Endodermal cell (in vitro differentiated cells): ENCODE results near the gene TRIM64C. TPM values are rescaled to one million over a fixed set of nuclear protein-coding genes. Genes with fewer than 3 reads are reported as not detected.
"Not testable (repeated sequence)": the region's sequence is repeated elsewhere in the genome, so short reads cannot be mapped to it uniquely, and the experiment has no call there.

ENCODE experiments used
- DNase-seq: peaks from one replicate; pipeline ENCODE4 v3.0.0-alpha.2; 2017
- H3K27ac ChIP-seq: 2 replicates; pipeline ENCODE4 v1.5.1; 2013; ENCODE audit warnings: mild to moderate bottlenecking, low read depth, low read length, moderate library complexity
- H3K27me3 ChIP-seq: 2 replicates; pipeline ENCODE4 v1.6.1; 2013; ENCODE audit warnings: mild to moderate bottlenecking, low read length, moderate library complexity; ENCODE audit not compliant: insufficient read depth, control insufficient read depth, poor library complexity, severe bottlenecking
- H3K36me3 ChIP-seq: 2 replicates; pipeline ENCODE4 v1.7.0; 2013; ENCODE audit warnings: mild to moderate bottlenecking, low read length, moderate library complexity; ENCODE audit not compliant: control insufficient read depth, insufficient read depth
- H3K4me1 ChIP-seq: one replicate; pipeline ENCODE4 v1.7.0; 2013; ENCODE audit warnings: low read length; ENCODE audit not compliant: control insufficient read depth, insufficient read depth
- H3K4me3 ChIP-seq: 2 replicates; pipeline ENCODE4 v1.5.1; 2013; ENCODE audit warnings: mild to moderate bottlenecking, low read length, moderate library complexity
- H3K9ac ChIP-seq: 2 replicates; pipeline ENCODE4 v1.6.1; 2013; ENCODE audit warnings: mild to moderate bottlenecking, low read length, moderate library complexity; ENCODE audit not compliant: poor library complexity, severe bottlenecking; ENCODE audit errors: extremely low read depth
- H3K9me3 ChIP-seq: 2 replicates; pipeline ENCODE4 v1.6.1; 2013; ENCODE audit warnings: mild to moderate bottlenecking, low read length, moderate library complexity; ENCODE audit not compliant: control insufficient read depth
- H3K27ac Mint-ChIP-seq: 2 replicates; pipeline ENCODE4 v1.8.0; 2020; ENCODE audit warnings: mixed read lengths
- H3K27me3 Mint-ChIP-seq: 2 replicates; pipeline ENCODE4 v1.8.0; 2021; ENCODE audit warnings: mild to moderate bottlenecking, mixed read lengths; ENCODE audit not compliant: insufficient read depth
- H3K36me3 Mint-ChIP-seq: 2 replicates; pipeline ENCODE4 v1.8.0; 2020; ENCODE audit warnings: low read depth, mixed read lengths
- H3K4me1 Mint-ChIP-seq: 2 replicates; pipeline ENCODE4 v1.8.0; 2020; ENCODE audit warnings: mixed read lengths
- H3K4me3 Mint-ChIP-seq: 2 replicates; pipeline ENCODE4 v1.8.0; 2020; ENCODE audit warnings: mild to moderate bottlenecking, moderate library complexity, mixed read lengths
- H3K9me3 Mint-ChIP-seq: 2 replicates; pipeline ENCODE4 v1.8.0; 2020; ENCODE audit warnings: mild to moderate bottlenecking, mixed read lengths
- WGBS, 2 experiments: methylation state at CpG; one replicate each; pipeline versions ENCODE4 v1.1.5 to v1.1.7; 2013; ENCODE audit warnings: missing lambda C conversion rate in 2 of 2, mixed read lengths in 1 of 2; ENCODE audit not compliant: insufficient coverage in 1 of 2, insufficient read length in 1 of 2; 5-methylcytosine and 5-hydroxymethylcytosine counted together
- long read RNA-seq, 4 experiments: library from polyadenylated mRNA in 2 of 4; library from RNA in 1 of 4; library from capped mRNA in 1 of 4; stranded (forward) in 3 of 4; unstranded in 1 of 4; transcript quantifications; one replicate each; pipeline ENCODE4 v2.0.0, GENCODE V29; 2020 to 2021; ENCODE audit warnings: inconsistent platforms in 1 of 4
- polyA plus RNA-seq, 2 experiments: library from polyadenylated mRNA; stranded (reverse); fragments of 50-300 nt; gene quantifications; one replicate each; pipeline ENCODE4 v1.2.3, GENCODE V29; 2013
- total RNA-seq, 2 donors: library from RNA; stranded (reverse); fragmentation: NEBNext Ultra II Directional in 1 of 2; extraction: Animal tissue kit (Norgen Biotek cat#: 25700) in 1 of 2; gene quantifications; 2 replicates in 1 of 2; 3 replicates in 1 of 2; pipeline ENCODE4 v1.2.1, GENCODE V29; 2021

Gene TRIM64C
- not detected for total RNA-seq
- polyA plus RNA-seq (2013, experiment 1 of 2) = not detected
- polyA plus RNA-seq (2013, experiment 2 of 2) = not detected
- long read RNA-seq, experiment 1 = 0 reads
- long read RNA-seq, experiment 2 = 0 reads
- long read RNA-seq, experiment 3 = 0 reads
- long read RNA-seq, experiment 4 = 0 reads

DNA sequence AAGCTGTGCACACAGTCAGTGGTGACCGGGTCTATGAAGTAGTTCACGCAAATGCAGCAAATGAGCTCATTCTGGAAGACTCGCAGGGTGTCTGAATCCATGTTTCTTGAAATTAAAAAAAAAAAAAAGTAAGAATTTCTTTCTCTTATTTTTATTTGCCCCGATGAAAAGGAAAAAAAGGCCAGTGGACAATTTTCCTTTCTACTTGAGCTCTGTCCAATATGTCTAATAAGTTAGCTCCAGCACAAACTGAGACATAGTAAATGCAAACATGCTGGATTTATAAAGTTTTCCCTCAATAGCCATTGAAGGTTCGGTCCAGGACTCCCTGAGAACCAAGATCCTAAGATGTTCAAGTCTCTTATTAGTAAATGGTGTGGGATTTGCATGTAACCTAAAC lies at the start of gene TRIM64C:
Gene TRIM64C (minus strand): TSS at position 101 of the 400 bp plus-strand sequence. CDS start 0 bp downstream, at position 101.
- WGBS, 2 experiments = 70 to 87% methylated on average over 3 to 5 of the region's 5 CpGs

DNA sequence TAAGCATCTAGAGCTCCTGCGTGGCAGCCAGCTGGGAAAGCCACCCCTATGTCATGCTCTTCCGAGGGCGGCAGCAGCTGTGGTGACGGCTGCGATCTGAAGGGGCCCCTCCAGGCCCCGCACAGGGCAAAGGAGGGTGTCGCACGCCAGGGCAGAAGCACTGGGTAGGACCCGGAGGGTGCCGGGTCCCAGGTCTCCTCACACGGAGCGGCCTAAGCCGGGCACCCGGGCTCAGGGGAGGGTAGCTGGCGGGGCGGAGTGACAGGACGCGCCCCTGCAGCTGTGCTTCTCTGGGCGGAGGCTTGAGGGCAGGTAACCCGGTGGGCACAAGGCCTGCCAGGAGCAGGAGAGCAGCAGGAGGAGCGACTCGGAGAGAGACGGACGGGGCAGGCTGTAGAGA lies 43.4 kb upstream of the TRIM64C start:
- not testable (repeated sequence) for H3K9ac ChIP-seq, H3K4me3 ChIP-seq, H3K27ac ChIP-seq, H3K27me3 Mint-ChIP-seq, H3K4me3 Mint-ChIP-seq, H3K4me1 ChIP-seq, DNase-seq, H3K4me1 Mint-ChIP-seq, H3K27me3 ChIP-seq, H3K36me3 ChIP-seq, H3K36me3 Mint-ChIP-seq, H3K27ac Mint-ChIP-seq
- peaks cover 61% of the 10 kb centered on the region for H3K9me3 ChIP-seq
- WGBS, 2 experiments = 82% methylated on average over 24 of the region's 24 CpGs; no CpG with 5 or more reads in 1 of the 2 experiments
- peaks cover 69% of the 10 kb centered on the region for H3K9me3 Mint-ChIP-seq

More for the DNA sequence above, at the start of gene TRIM64C:
- not testable (repeated sequence) for H3K27me3 ChIP-seq, H3K4me3 ChIP-seq, H3K27me3 Mint-ChIP-seq, H3K4me1 Mint-ChIP-seq, H3K4me1 ChIP-seq, H3K36me3 ChIP-seq, H3K36me3 Mint-ChIP-seq, H3K4me3 Mint-ChIP-seq, H3K27ac ChIP-seq, H3K27ac Mint-ChIP-seq, DNase-seq, H3K9ac ChIP-seq
- peaks cover 74% of the 10 kb centered on the region for H3K9me3 Mint-ChIP-seq
- peaks cover 47% of the 10 kb centered on the region for H3K9me3 ChIP-seq

DNA sequence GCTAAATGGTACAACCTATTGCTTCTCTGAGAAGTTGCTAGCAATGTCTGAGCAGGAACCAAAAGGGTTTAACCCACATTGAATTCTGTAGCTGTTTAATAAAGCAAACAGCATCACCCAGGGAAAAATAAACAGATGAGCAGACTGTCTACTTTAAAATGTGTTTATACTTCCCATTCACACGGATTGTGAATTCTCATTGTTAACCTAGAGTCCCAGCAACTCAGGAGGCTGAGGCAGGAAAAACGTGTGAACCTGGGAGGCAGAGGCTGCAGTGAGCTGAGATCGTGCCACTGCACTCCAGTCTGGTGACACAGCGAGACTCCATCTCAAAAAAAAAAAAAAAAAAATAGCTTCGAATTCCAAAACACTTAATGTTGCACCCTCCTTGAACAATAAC lies 11.0 kb upstream of the TRIM64C start:
- H3K27me3 ChIP-seq, H3K4me1 Mint-ChIP-seq: not testable (repeated sequence)

DNA sequence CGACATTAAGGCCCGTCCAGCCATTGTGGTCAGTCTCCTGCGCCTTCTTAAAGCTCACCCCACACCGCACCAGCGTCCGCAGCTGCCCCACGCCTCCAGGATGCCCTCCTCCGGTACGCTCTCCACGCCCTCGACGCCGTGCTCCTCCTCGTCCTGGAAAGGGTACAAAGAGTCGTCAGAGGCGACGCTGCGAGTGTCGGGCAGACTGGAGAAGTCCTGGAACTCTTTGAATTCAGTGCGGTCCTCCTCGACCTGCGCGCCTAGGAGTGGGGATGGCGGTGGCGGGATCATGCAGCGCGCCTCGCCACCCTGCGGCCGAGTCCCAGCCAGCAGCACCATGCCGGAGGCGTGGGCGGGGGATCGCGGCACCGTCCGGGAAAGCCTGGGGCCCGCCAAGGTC lies 9.1 kb downstream of the TRIM64C start:
- not testable (repeated sequence) for H3K9ac ChIP-seq, H3K4me1 ChIP-seq, H3K27me3 Mint-ChIP-seq, H3K27me3 ChIP-seq, H3K4me3 Mint-ChIP-seq, H3K4me1 Mint-ChIP-seq, H3K4me3 ChIP-seq, H3K27ac ChIP-seq, H3K36me3 Mint-ChIP-seq, H3K36me3 ChIP-seq, DNase-seq, H3K27ac Mint-ChIP-seq
- WGBS, 2 experiments = 79 to 87% methylated on average over 7 to 33 of the region's 38 CpGs
- H3K9me3 ChIP-seq = peaks cover 15% of the 10 kb centered on the region
- H3K9me3 Mint-ChIP-seq = peaks cover 75% of the 10 kb centered on the region

More for the DNA sequence above, 11.0 kb upstream of the TRIM64C start:
- not testable (repeated sequence) for H3K27ac Mint-ChIP-seq, H3K27ac ChIP-seq, H3K4me1 ChIP-seq, H3K36me3 ChIP-seq, DNase-seq, H3K27me3 Mint-ChIP-seq, H3K9ac ChIP-seq, H3K4me3 ChIP-seq, H3K4me3 Mint-ChIP-seq, H3K36me3 Mint-ChIP-seq
- H3K9me3 ChIP-seq = peaks cover 58% of the 10 kb centered on the region
- 56% methylated on average over 5 of the region's 5 CpGs; no CpG with 5 or more reads in 1 of the 2 experiments for WGBS, 2 experiments
- peaks cover 87% of the 10 kb centered on the region for H3K9me3 Mint-ChIP-seq

GRCh38 chr11:49048229-49048628 lies 10.7 kb downstream of the TRIM64C start:
- not testable (repeated sequence) for H3K36me3 Mint-ChIP-seq, H3K9ac ChIP-seq, H3K27ac ChIP-seq, H3K27me3 Mint-ChIP-seq, H3K27me3 ChIP-seq, H3K4me3 ChIP-seq, H3K27ac Mint-ChIP-seq, H3K36me3 ChIP-seq, DNase-seq, H3K9me3 ChIP-seq, H3K4me1 Mint-ChIP-seq, H3K4me1 ChIP-seq, H3K4me3 Mint-ChIP-seq
- WGBS, 2 experiments = 93 to 94% methylated on average over 10 to 20 of the region's 28 CpGs
- H3K9me3 Mint-ChIP-seq = peaks cover 75% of the 10 kb centered on the region

DNA sequence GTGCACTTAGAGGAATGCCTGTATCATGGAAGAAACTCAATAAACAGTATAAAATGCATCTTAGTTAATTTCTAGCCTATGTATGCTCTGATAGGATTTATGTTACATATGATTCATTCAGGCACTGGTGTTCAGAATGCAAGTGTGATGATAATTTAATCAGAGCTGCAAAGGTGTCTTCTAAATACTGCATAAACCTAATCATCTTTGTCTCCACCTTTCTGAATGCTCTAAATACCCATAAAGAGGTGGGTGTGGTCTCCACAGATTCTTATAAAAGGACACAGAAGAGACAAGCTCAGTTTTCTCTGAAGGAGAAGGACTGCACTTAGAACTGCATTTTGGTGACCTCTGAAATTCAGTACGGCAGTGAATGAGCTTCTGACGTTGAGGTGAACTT lies 30.4 kb downstream of the TRIM64C start, which contains the start of gene TRIM49B:
Gene TRIM49B (plus strand): TSS at position 301 of the 400 bp plus-strand sequence. CDS start 2,777 bp downstream, outside the sequence.
- not testable (repeated sequence) for H3K36me3 ChIP-seq, H3K4me1 Mint-ChIP-seq, H3K27ac Mint-ChIP-seq, H3K9ac ChIP-seq, H3K27ac ChIP-seq, H3K4me3 Mint-ChIP-seq, H3K27me3 ChIP-seq, H3K36me3 Mint-ChIP-seq, H3K4me1 ChIP-seq, H3K27me3 Mint-ChIP-seq, DNase-seq, H3K4me3 ChIP-seq
- WGBS, 2 experiments = no CpG with 5 or more reads among the region's 2 CpGs
- peaks cover 15% of the 10 kb centered on the region for H3K9me3 ChIP-seq
- peaks cover 61% of the 10 kb centered on the region for H3K9me3 Mint-ChIP-seq
